ENCODE measurements around the gene MCC. TPM values are rescaled to one million over a fixed set of nuclear protein-coding genes. Genes with fewer than 3 reads are reported as not detected.

MCC gene
- total and polyA plus RNA-seq, 7 donors = 1.4 to 13.8 (median 4.4) TPM

- DNase-seq (no peak), ATAC-seq (no peak)
- intact Hi-C loops (cut with DNase I) = no loop called here
- Histone ChIP-seq H3K36me3 (ENCODE audit: insufficient read depth in 1 of 2, low read depth in 1 of 2) (no peaks in the 10 kb centered on the region), H3K4me3 (no peak overlapping the region), H3K9me3 (no peaks in the 10 kb centered on the region), H3K27ac (no peak overlapping the region), H3K27me3 (ENCODE audit: insufficient read depth in 3 of 3, low read length in 2 of 3) (no peaks in the 10 kb centered on the region), H3K4me1 (peaks cover 2% of the 10 kb centered on the region)
- TF ChIP-seq, protein P1, sequence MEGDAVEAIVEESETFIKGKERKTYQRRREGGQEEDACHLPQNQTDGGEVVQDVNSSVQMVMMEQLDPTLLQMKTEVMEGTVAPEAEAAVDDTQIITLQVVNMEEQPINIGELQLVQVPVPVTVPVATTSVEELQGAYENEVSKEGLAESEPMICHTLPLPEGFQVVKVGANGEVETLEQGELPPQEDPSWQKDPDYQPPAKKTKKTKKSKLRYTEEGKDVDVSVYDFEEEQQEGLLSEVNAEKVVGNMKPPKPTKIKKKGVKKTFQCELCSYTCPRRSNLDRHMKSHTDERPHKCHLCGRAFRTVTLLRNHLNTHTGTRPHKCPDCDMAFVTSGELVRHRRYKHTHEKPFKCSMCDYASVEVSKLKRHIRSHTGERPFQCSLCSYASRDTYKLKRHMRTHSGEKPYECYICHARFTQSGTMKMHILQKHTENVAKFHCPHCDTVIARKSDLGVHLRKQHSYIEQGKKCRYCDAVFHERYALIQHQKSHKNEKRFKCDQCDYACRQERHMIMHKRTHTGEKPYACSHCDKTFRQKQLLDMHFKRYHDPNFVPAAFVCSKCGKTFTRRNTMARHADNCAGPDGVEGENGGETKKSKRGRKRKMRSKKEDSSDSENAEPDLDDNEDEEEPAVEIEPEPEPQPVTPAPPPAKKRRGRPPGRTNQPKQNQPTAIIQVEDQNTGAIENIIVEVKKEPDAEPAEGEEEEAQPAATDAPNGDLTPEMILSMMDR (IDR thresholded peaks at IDR 0.05) = no peak
- WGBS, 3 donors = 78 to 86% (median 79%) methylated on average over 2 of the region's 2 CpGs
Measured at GRCh38 chr5:113095831-113096230, 392.4 kb downstream of the MCC start.

GRCh38 chr5:113093558-113093957 is 394.7 kb downstream of the MCC start:
- intact Hi-C loops (cut with DNase I) = no loop called here
- H3K4me3 ChIP-seq = no peak overlapping the region
- H3K27me3 ChIP-seq (ENCODE audit: insufficient read depth in 3 of 3, low read length in 2 of 3) = no peaks in the 10 kb centered on the region
- TF ChIP-seq, protein P1 (IDR thresholded peaks at IDR 0.05) = no peak
- no peak overlapping the region for H3K27ac ChIP-seq
- ATAC-seq (peak in 2 of 4 donors; percentile 31 to 32), DNase-seq (no peak)
- H3K4me1 ChIP-seq = peaks cover 15% of the 10 kb centered on the region
- no peaks in the 10 kb centered on the region for H3K36me3 ChIP-seq (ENCODE audit: insufficient read depth in 1 of 2, low read depth in 1 of 2)
- WGBS, 3 donors = 69 to 86% (median 78%) methylated on average over 3 of the region's 3 CpGs
- no peaks in the 10 kb centered on the region for H3K9me3 ChIP-seq

DNA sequence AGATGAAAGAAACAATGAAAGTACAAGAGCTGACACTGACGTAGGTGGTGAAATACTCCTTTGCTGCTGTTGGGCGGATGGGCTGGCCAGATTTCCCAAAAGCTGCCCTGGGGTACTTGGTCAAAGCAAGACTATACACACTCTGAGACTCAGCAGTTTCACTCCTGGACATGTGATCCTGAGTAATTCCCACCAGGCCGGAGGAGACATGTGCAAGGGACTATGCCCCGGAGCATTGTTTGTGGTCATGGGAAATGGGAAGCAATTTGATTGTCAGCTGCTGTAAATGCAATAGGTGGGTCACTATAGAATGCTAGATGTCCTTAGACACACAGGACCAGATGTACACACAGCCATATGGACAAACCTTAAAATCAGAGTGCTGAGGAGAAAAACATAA is 395.6 kb downstream of the MCC start:
- no peaks in the 10 kb centered on the region for H3K9me3 ChIP-seq
- DNase-seq (no peak), ATAC-seq (no peak)
- no peaks in the 10 kb centered on the region for H3K36me3 ChIP-seq (ENCODE audit: insufficient read depth in 1 of 2, low read depth in 1 of 2)
- intact Hi-C loops (cut with DNase I) = no loop called here
- no peaks in the 10 kb centered on the region for H3K27me3 ChIP-seq (ENCODE audit: insufficient read depth in 3 of 3, low read length in 2 of 3)
- TF ChIP-seq, protein P1 (IDR thresholded peaks at IDR 0.05) = no peak
- 48 to 53% (median 49%) methylated on average over 4 of the region's 4 CpGs for WGBS, 3 donors
- no peak overlapping the region for H3K4me3 ChIP-seq
- no peak overlapping the region for H3K27ac ChIP-seq
- peaks cover 15% of the 10 kb centered on the region for H3K4me1 ChIP-seq

DNA sequence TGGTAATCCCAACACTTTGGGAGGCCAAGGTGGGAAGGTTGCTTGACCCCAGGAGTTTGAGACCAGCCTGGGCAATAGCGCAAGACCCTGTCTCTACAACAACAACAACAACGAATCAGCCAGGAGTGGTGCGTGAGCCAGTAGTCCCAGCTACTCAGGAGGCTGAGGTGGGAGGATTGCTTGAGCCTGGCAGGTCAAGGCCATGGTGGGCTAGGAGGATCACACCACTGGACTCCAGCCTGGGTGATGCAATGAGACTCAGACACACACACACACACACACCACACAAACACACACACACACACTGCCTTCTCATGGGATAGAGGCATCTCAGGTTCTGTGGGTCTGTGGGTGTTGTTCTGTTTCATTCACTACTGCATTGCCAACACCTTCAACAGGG is 396.6 kb downstream of the MCC start:
- no peaks in the 10 kb centered on the region for H3K27me3 ChIP-seq (ENCODE audit: insufficient read depth in 3 of 3, low read length in 2 of 3)
- ATAC-seq (no peak), DNase-seq (no peak)
- 94 to 100% (median 94%) methylated on average over 3 of the region's 3 CpGs for WGBS, 3 donors
- no peak overlapping the region for H3K27ac ChIP-seq
- peaks cover 15% of the 10 kb centered on the region for H3K4me1 ChIP-seq
- TF ChIP-seq, protein P1 (IDR thresholded peaks at IDR 0.05) = no peak
- H3K9me3 ChIP-seq = no peaks in the 10 kb centered on the region
- intact Hi-C loops (cut with DNase I) = no loop called here
- H3K36me3 ChIP-seq (ENCODE audit: insufficient read depth in 1 of 2, low read depth in 1 of 2) = no peaks in the 10 kb centered on the region
- H3K4me3 ChIP-seq = no peak overlapping the region

DNA sequence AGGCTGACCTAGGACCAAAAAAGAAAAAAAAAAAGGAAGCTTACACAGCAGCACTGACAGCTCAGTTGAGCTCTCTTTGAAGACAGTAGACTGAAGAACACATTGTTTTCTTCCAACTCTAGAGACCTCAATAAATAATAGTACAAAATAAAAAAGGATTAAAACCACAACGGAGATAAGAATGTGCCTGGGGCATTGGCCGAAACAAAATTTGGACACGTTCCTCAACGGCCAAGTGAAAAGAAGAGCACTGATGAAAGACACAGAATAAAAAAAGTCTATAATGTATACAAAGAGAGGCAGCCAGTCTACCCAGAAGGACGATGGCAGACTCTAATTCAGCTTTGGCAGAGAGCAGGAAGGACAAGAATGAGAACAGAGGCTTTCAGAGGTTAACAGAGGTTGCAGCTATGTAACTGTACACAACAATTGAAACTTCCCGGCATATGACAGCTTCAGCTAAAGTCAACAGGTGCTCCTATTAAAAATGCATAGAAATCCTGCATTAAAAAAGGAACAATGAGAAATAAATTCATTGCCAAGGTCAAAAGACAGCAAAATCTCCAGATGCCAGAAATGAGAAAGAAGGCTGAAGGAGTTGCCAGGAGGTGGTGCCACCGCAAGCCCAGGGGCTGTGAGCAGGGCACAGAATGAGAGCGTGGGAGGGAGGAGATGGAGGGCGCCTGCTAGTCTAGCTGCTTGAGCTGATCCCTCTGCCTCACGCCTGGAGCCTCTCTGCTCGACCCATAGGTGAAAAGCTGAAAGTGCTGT is 397.7 kb downstream of the MCC start:
- DNase-seq (no peak), ATAC-seq (peak; percentile 39 to 70 (median 61))
- Histone ChIP-seq H3K27me3 (ENCODE audit: insufficient read depth in 3 of 3, low read length in 2 of 3) (no peaks in the 10 kb centered on the region), H3K27ac (no peak overlapping the region), H3K4me1 (peaks cover 15% of the 10 kb centered on the region), H3K4me3 (no peak overlapping the region), H3K36me3 (ENCODE audit: insufficient read depth in 1 of 2, low read depth in 1 of 2) (no peaks in the 10 kb centered on the region), H3K9me3 (no peaks in the 10 kb centered on the region)
- intact Hi-C loops (cut with DNase I) = no loop called here
- 33 to 46% (median 37%) methylated on average over 11 of the region's 11 CpGs for WGBS, 3 donors
- TF ChIP-seq, protein P1 (IDR thresholded peaks at IDR 0.05) = no peak

Data from psoas muscle (tissue), 8 donors.